NCI-H526 (cell line): ENCODE results near the gene TRAT1.
"Not testable (repeated sequence)": the region's sequence is repeated elsewhere in the genome, so short reads cannot be mapped to it uniquely, and the experiment has no call there.

Experiments
- DNase-seq, 2 experiments: peaks; one replicate each; lab custom pipeline; 2025; lab: John Stamatoyannopoulos, UW

The TRAT1 gene

GRCh38 chr3:108822123-108822897, at the start of gene TRAT1:
Gene TRAT1 (plus strand): TSS chr3:108822786. CDS start chr3:108822928, 142 bp downstream.
- DNase-seq = no peak

DNA sequence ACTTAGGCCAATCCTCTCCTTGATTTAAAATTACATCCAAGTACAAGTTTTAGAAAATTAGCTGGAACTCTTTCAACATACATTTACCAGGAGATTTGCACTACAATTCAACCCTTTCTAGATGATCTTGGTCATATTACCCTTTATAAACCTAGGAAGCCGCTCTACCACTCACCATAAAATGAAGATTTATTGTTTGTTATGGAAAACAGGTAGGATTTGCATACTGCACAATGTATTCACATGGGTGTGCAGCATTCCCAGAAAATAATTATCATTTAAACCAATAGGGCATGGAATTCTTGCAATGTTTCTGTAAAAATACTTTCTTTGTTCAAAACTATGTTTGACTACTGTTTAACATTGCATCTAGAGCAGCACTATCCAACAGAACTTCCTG, 46.9 kb upstream of the TRAT1 start:
- DNase-seq = peak; percentile 80 to 82

DNA sequence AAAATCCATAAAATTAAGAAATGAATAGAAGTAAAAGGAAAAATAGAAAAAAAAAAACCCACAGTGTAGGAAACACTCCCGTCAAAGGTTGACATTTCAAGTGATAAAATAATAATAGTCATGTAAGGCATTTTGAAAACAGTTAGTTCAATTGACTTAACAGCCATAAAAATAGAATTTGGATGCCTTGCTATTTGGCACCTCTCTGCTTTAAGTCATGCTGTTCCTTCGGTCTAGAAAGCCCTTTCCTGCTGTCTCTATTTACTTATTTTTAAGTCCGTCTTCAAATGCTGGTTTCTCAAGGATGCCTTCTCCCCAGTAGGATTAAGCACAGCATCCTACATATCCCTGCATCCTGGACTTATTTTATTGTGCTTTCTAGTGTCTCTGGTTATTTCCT, 43.1 kb upstream of the TRAT1 start:
- DNase-seq = no peak

GRCh38 chr3:108780235-108780634, 42.4 kb upstream of the TRAT1 start:
- DNase-seq = no peak

- no peak for DNase-seq
Measured at GRCh38 chr3:108791473-108791872, 31.1 kb upstream of the TRAT1 start.

DNA sequence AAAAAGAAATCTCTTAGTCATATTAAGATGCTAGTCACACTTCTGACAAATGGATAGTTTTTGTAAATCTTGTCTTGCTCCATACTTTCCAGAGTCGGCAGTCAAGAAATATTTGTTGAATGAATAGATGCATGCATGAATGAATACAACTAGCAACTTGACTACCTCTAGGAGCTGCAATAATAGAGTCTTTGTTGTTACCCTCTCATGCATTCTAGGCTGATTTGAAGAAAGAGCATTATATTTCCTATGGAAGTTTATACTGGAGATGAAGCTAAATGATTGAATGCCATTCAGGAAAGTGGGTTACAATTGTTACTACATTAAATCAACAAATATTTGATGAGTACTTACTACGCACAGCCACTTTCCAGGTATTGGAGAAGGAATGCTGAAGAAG, 18.1 kb upstream of the TRAT1 start:
- peak; percentile 34 to 57 for DNase-seq

DNA sequence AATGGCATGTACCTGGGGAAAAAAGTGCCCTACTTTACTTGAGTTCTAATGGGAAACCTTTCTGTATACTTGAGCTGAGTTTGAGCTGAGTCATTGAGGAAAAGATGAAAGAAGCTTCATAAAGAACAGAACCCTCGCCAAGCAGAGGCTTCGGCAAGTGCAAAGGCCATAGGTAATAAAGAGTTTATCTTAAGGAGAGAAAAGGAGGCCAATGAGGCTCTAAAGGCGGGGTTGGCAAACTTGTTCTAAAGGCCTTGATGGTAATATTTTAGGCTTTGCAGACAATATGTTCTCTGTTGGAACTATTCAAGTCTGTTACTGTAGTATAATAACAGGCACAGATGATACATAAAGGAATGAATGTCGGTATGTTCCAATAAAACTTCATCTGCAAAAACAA, 17.6 kb upstream of the TRAT1 start:
- no peak for DNase-seq

DNA sequence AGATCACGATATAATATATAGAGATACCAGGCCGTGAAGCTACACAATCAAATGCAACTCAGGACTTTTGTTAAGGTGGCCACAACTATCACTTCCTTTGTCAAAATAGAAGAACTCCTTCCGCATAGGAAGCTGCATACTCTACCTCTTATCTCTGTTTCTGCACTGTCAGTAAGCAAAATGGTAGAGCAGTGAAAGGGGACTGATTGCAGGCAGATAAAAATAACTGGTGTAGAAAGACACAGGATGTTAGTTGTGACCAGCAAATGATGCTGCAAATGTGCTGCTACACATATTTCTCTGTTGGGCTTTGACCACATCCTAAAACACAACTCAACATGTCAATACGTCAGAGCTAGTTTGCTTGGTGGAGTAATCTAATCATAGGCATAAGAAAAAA, 16.3 kb upstream of the TRAT1 start:
- DNase-seq = no peak

DNA sequence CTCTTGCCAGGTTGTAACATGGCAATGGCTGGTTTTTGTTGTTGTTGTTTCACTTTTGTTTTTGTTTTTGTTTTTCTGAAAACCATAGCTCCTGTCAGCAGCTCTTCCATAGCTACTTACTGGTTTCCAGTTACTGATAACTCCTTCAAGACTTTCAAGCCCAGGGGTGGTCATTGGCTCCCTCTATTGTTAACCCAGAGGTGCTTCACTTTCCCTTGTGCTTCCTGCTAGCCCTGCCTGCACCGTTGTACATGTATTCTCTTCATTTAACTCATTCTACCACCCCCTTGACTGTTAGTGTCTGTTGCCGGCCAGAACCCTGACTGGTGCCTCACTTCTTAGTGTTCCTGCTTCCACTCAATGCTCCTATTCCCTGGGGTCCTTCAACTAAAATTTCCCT, 4.2 kb upstream of the TRAT1 start:
- DNase-seq = peak in 1 of 2 experiments; percentile 42

DNA sequence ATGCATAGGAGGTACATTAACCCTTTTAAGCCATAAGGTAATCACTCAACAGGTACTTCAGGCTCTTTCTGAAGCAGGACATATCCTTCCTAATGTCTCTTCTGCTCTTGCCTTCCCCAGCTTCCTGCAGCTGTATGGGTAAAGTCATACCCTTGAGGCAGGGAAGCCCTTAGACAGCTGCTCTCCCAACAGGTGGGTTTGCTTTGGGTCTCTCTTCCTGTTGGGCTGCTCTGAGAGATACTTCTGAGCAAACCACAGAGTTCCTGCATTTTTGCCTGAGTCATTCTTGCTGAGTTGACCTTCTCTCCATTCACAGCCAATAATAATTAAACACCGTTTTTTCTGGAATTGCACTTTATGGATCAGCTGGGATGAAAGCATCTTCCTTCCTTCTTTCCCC, 2.0 kb upstream of the TRAT1 start:
- no peak for DNase-seq

GRCh38 chr3:108823227-108823626, 641 bp downstream of the TRAT1 start:
- no peak for DNase-seq

GRCh38 chr3:108823803-108824202, 1.2 kb downstream of the TRAT1 start:
- not testable (repeated sequence) for DNase-seq

DNA sequence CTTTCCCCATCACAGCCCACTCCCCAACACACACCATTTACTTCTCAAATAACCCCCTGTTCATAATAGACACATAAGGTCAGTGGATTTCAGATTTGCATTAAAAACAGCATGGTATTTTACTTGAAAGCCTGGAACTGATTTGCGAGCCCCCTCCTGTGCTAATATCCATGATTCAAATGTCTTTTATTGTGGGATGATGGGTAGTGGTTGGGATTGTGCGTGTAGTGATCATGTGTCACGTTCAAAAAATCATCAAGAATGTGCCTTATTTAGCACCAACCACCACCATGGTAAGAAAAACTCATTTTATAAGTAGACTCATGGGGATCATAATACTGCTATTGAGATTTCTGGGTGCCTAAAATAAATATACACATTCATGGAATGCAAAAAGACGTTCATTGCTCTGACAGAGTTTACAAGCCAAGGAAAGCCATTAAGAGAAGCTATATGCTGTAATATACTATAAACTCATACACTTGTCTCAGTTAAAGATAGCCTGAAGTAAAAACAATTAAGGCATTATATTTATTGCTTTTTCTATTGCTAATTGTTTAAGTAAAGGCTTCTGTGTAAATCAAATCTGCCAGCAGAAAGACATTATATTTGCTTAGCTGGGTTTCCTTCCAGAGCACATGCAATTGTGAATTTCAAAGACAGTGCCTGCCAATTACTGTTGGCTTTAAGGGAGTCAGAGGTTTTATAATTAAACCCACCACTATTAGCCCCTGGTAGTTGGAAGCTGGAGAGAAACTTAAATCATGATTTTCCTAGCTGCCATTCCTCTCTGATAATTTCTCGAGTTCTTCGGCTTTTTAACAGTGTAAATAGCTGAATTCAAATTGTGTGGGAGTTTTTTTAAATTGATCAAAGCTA, 4.0 kb downstream of the TRAT1 start:
- DNase-seq = no peak

DNA sequence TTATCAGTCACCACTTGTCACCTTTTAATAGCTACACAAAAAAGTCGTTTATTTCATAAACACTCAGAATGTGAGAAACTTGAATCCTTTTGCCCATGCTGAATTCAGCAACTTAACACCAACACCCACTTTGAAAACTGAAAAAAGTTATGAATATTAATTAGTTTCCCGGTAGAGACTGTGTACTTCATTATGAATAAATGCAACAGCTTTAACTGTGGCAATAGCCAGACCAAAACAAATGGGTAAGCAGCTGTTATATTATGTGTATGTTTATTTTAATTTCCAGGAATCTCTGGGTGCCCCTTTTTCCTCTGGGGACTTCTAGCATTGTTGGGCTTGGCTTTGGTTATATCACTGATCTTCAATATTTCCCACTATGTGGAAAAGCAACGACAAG, 7.8 kb downstream of the TRAT1 start:
- DNase-seq = no peak

GRCh38 chr3:108830991-108831614, 8.5 kb downstream of the TRAT1 start:
- DNase-seq = no peak

DNA sequence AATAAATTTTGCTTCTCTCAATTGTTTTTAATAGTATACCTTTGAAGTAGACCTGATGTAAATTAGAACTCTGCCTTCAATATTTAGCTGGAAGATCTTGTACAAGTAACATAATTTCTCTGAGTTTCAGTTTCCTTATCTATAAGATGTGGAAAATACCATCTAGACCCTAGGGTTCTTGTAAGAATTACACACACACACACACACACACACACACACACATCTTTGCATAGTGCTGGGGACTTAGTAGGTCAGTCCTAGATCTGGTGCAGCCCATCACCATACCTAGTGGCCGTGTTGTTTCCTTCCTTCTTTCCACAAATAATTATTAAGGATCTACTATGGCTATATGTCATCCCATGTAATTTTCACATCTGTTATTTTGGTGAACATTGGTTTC, 11.0 kb downstream of the TRAT1 start:
- no peak for DNase-seq

- DNase-seq = no peak
Measured at GRCh38 chr3:108834551-108834950, 12.0 kb downstream of the TRAT1 start.

DNA sequence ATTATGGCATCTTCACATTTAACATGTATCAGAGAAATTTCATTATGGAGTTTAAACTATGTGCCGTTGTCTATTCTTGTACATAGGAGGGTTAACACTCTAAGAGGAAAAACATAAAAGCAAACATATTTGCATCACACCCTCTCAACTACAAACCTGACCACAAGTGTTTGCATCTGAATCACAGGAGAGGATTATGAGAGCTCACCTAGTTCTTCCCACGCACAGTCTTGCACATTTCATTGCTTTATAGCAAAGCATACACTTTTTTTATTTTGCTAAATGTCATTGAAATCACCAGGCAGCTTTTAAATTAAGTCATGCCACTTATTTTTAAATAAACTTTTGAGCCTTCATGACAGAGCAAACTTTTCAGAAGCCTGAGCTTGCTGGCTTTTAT, 12.5 kb downstream of the TRAT1 start:
- no peak for DNase-seq

DNA sequence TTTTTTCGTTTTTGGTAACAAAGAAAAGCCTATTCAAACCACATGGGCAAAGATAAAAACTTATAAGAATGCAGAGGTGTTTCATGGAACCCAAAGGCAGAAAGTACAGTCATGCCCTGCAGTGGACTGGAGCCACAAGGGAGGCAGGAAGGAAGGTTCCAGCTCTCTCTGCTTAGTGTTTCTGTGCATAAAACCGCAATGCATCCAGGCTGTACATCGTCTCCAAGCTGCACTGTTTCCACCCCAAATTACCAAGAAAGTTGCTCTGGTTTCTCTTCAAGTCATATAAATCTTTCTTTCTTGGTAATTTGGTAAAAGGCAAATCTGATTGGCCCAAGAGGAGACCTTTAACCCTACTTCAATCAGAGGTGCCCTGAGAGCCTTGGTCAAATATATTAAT, 15.8 kb downstream of the TRAT1 start:
- DNase-seq = no peak

GRCh38 chr3:108845709-108846293, 23.2 kb downstream of the TRAT1 start:
- no peak for DNase-seq

GRCh38 chr3:108847187-108847586, 24.6 kb downstream of the TRAT1 start:
- DNase-seq = no peak

- no peak for DNase-seq
Measured at GRCh38 chr3:108849075-108849474, 26.5 kb downstream of the TRAT1 start.
